ENCODE data around the gene ADGRB3.
"Not testable (repeated sequence)": the region's sequence is repeated elsewhere in the genome, so short reads cannot be mapped to it uniquely, and the experiment has no call there.

DNA sequence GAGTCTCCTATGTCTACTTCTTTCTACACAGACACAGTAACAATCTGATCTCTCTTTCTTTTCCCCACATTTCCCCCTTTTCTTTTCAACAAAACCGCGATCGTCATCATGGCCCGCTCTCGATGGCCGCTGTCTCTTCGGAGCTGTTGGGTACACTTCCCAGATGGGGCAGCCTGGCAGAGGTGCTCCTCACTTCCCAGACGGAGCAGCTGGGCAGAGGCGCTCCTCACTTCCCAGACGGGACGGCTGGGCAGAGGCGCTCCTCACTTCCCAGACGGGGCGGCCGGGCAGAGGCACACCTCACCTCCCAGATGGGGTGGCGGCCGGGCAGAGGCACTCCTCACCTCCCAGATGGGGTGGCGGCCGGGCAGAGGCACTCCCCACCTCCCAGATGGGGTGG is 797.1 kb downstream of the ADGRB3 start:
- TF ChIP-seq, protein P1, sequence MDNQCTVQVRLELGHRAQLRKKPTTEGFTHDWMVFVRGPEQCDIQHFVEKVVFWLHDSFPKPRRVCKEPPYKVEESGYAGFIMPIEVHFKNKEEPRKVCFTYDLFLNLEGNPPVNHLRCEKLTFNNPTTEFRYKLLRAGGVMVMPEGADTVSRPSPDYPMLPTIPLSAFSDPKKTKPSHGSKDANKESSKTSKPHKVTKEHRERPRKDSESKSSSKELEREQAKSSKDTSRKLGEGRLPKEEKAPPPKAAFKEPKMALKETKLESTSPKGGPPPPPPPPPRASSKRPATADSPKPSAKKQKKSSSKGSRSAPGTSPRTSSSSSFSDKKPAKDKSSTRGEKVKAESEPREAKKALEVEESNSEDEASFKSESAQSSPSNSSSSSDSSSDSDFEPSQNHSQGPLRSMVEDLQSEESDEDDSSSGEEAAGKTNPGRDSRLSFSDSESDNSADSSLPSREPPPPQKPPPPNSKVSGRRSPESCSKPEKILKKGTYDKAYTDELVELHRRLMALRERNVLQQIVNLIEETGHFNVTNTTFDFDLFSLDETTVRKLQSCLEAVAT (IDR thresholded peaks at IDR 0.05), result not testable (repeated sequence)
- not testable (repeated sequence) for TF ChIP-seq EZH2 (IDR thresholded peaks at IDR 0.05; ENCODE audit: borderline replicate concordance, control insufficient read depth, low read depth, low read length)
